Endothelial cell of umbilical vein (primary cell): ENCODE data around the gene IGFBP4. TPM values are rescaled to one million over a fixed set of nuclear protein-coding genes. Genes with fewer than 3 reads are reported as not detected.

ENCODE experiments used
- BruUV-seq: library from RNA; stranded (reverse); fragments of 400-500 nt; replicated peaks from 2 replicates; lab custom pipeline; 2021; lab: Mats Ljungman, UMichigan
- CTCF ChIA-PET: fragments of 300-600, 350-600 bp; sonication (Branson Sonifier 250); formaldehyde crosslinking; loops from one replicate; lab custom pipeline; 2021; ENCODE audit warnings: antibody characterized with exemption, inconsistent platforms; lab: Charles Lee
- POLR2A ChIA-PET: fragments of 300-600, 350-600 bp; sonication (Branson Sonifier 250); formaldehyde crosslinking; loops from one replicate; lab custom pipeline; 2021; ENCODE audit warnings: antibody characterized with exemption, inconsistent platforms; lab: Charles Lee
- DNase-seq: peaks from one replicate; pipeline ENCODE4 v3.0.0-alpha.2; 2011; ENCODE audit warnings: low read depth, low spot score
- FAIRE-seq: peaks from 2 replicates; lab custom pipeline; 2011; peaks lifted over from hg19 to GRCh38; lab: Jason Lieb, UNC
- H2AFZ ChIP-seq: 2 replicates; pipeline ENCODE4 v1.6.0; 2012; ENCODE audit warnings: low read depth, low read length, control low read depth, inconsistent platforms
- H3K27ac ChIP-seq: 2 replicates; pipeline ENCODE4 v1.5.1; 2011; ENCODE audit warnings: low read depth, mild to moderate bottlenecking, control low read depth, low read length, moderate library complexity; ENCODE audit not compliant: insufficient read depth
- H3K27me3 ChIP-seq, 2 experiments: 2 replicates each; pipeline versions ENCODE4 v1.6.0 to v1.6.1; 2011; ENCODE audit warnings: low read length in 2 of 2, mixed read lengths in 1 of 2; ENCODE audit not compliant: control insufficient read depth in 2 of 2, insufficient read depth in 2 of 2
- H3K36me3 ChIP-seq, 2 experiments: 2 replicates in 1 of 2; 3 replicates in 1 of 2; pipeline ENCODE4 v1.5.1; 2011; ENCODE audit warnings: low read length in 2 of 2, mild to moderate bottlenecking in 1 of 2, moderate library complexity in 1 of 2; ENCODE audit not compliant: control insufficient read depth in 2 of 2, insufficient read depth in 2 of 2; ENCODE audit errors: extremely low read depth in 1 of 2
- H3K4me1 ChIP-seq: 3 replicates; pipeline ENCODE4 v1.5.1; 2011; ENCODE audit warnings: mild to moderate bottlenecking, low read length; ENCODE audit not compliant: control insufficient read depth, insufficient read depth; ENCODE audit errors: extremely low read depth
- H3K4me2 ChIP-seq: 2 replicates; pipeline ENCODE4 v1.6.1; 2011; ENCODE audit warnings: low read length, control low read depth, mixed read lengths; ENCODE audit not compliant: insufficient read depth
- H3K4me3 ChIP-seq, 3 experiments: fragments of 200-600 bp in 1 of 3; sonication (generic), shearing (Covaris generic) in 1 of 3; replicated peaks in 1 of 3; 2 replicates each; pipeline ENCODE4 v1.5.1; 2011 to 2016; ENCODE audit warnings: control low read depth in 3 of 3, low read length in 3 of 3, mild to moderate bottlenecking in 2 of 3, inconsistent platforms in 1 of 3, low read depth in 1 of 3, moderate library complexity in 1 of 3; ENCODE audit not compliant: insufficient read depth in 1 of 3
- H3K79me2 ChIP-seq: 2 replicates; pipeline ENCODE4 v1.6.0; 2012; ENCODE audit warnings: low read length, inconsistent platforms; ENCODE audit not compliant: control insufficient read depth, insufficient read depth
- H3K9ac ChIP-seq: replicated peaks from 2 replicates; pipeline ENCODE3; 2011; ENCODE audit warnings: low read length, control low read depth; ENCODE audit not compliant: insufficient read depth; ENCODE audit errors: extremely low read depth
- H3K9me1 ChIP-seq: replicated peaks from 3 replicates; pipeline ENCODE4 v1.6.0; 2011; ENCODE audit warnings: mild to moderate bottlenecking, low read length; ENCODE audit not compliant: control insufficient read depth, insufficient read depth; ENCODE audit errors: extremely low read depth
- H3K9me3 ChIP-seq: replicated peaks from 2 replicates; pipeline ENCODE4 v1.5.1; 2012; ENCODE audit warnings: low read length, inconsistent platforms; ENCODE audit not compliant: control insufficient read depth, insufficient read depth
- H4K20me1 ChIP-seq: replicated peaks from 2 replicates; pipeline ENCODE3; 2011; ENCODE audit warnings: mild to moderate bottlenecking, low read length; ENCODE audit not compliant: control insufficient read depth, insufficient read depth; ENCODE audit errors: extremely low read depth
- CTCF ChIP-seq, 2 donors: IDR thresholded peaks; 1 replicate in 1 of 2; 2 replicates in 1 of 2; pipeline ENCODE4 v1.5.1; 2011; ENCODE audit warnings: low read length in 2 of 2, mild to moderate bottlenecking in 2 of 2, moderate library complexity in 2 of 2, control low read depth in 1 of 2, inconsistent platforms in 1 of 2, low read depth in 1 of 2; ENCODE audit not compliant: insufficient read depth in 1 of 2; ENCODE audit errors: extremely low read depth in 1 of 2
- EZH2 ChIP-seq: IDR thresholded peaks from 2 replicates; pipeline ENCODE4 v1.6.1; 2012; ENCODE audit warnings: borderline replicate concordance, low read depth, mild to moderate bottlenecking, moderate library complexity, low read length, inconsistent platforms; ENCODE audit not compliant: severe bottlenecking
- FOS ChIP-seq: IDR thresholded peaks from 2 replicates; pipeline ENCODE4 v1.6.1; 2011; ENCODE audit warnings: mild to moderate bottlenecking, low read length, moderate library complexity, borderline replicate concordance; ENCODE audit not compliant: insufficient read depth
- GATA2 ChIP-seq: IDR thresholded peaks from 2 replicates; pipeline ENCODE4 v1.7.0; 2011; ENCODE audit warnings: low read depth, mild to moderate bottlenecking, moderate library complexity, mixed read lengths, low read length; ENCODE audit not compliant: insufficient read length, insufficient read depth
- JUN ChIP-seq: IDR thresholded peaks from 2 replicates; pipeline ENCODE4 v1.6.1; 2011; ENCODE audit warnings: borderline replicate concordance, low read depth; ENCODE audit not compliant: insufficient read length, insufficient read depth
- MAX ChIP-seq: IDR thresholded peaks from 2 replicates; pipeline ENCODE4 v1.6.1; 2011; ENCODE audit not compliant: insufficient read depth, insufficient read length
- MYC ChIP-seq: IDR thresholded peaks from one replicate; pipeline ENCODE4 v1.6.1; 2011; ENCODE audit warnings: mild to moderate bottlenecking, low read depth, low read length
- POLR2A ChIP-seq: IDR thresholded peaks from 2 replicates; pipeline ENCODE4 v1.6.1; 2012; ENCODE audit warnings: low read depth, mild to moderate bottlenecking, control low read depth, low read length
- POLR2AphosphoS5 ChIP-seq: IDR thresholded peaks from 2 replicates; pipeline ENCODE4 v1.6.1; 2012; ENCODE audit warnings: low read depth, mild to moderate bottlenecking, control low read depth, low read length, moderate library complexity; ENCODE audit not compliant: insufficient read depth
- dilution Hi-C: fragments of 300-500 bp; cut with MboI; formaldehyde crosslinking; loops from one replicate; pipeline ENCODE4 v1.15.0; 2019; ENCODE audit warnings: low sequenced_read_pairs; ENCODE audit not compliant: extremely low pct_ligation_motif_present
- intact Hi-C: fragments of 100-400 bp; cut with micrococcal nuclease; formaldehyde crosslinking; loops from one replicate; pipeline ENCODE4 v1.10.0; 2022
- polyA plus RNA-seq, 4 experiments: library from polyadenylated mRNA; depleted of rRNA in 3 of 4; stranded (reverse) in 3 of 4; unstranded in 1 of 4; fragments of >200 nt; gene quantifications; 2 replicates each; pipeline versions ENCODE4 v1.2.1 to v1.2.3, GENCODE V29; 2011 to 2012; ENCODE audit warnings: missing spikeins in 1 of 4
- total RNA-seq: library from RNA; stranded (reverse); gene quantifications from 2 replicates; pipeline ENCODE4 v1.2.3, GENCODE V29; 2021

Gene IGFBP4
- total and polyA plus RNA-seq, 2 donors (not counting 3 experiments of a cell fraction or from before 2014, with no cell fraction given), result 377 to 618 TPM

GRCh38 chr17:40453881-40454612, 10.8 kb downstream of the IGFBP4 start:
- no peak overlapping the region for H3K27ac ChIP-seq
- H3K36me3 ChIP-seq, result peaks cover 29 to 64% of the 10 kb centered on the region in 2 experiments

More at GRCh38 chr17:40453881-40454612, 10.8 kb downstream of the IGFBP4 start:
- no peak for FAIRE-seq
- dilution Hi-C loops, result no loop called here
- BruUV-seq, result no TSS peak
- ChIA-PET POLR2A (interaction anchor here (0.5 kb wide), 1 partner anchor 22 kb away, joined by 3 read pairs; no protein-coding TSS in a partner anchor), CTCF (interaction anchor here (1.7 kb wide), 1 partner anchor 22 kb away, joined by 4 read pairs; no protein-coding TSS in a partner anchor)
- no peak overlapping the region for H3K4me2 ChIP-seq
- H3K9me1 ChIP-seq, result no peaks in the 10 kb centered on the region
- no peak overlapping the region for H3K4me3 ChIP-seq
- peaks cover 30% of the 10 kb centered on the region for H3K79me2 ChIP-seq
- TF ChIP-seq POLR2AphosphoS5 (no peak), JUN (no peak), EZH2 (no peak), CTCF (IDR thresholded peaks at IDR 0.05; ENCODE audit: extremely low read depth in 1 of 2, insufficient read depth in 1 of 2, low read depth in 1 of 2, low read length in 2 of 2) (no peak), POLR2A (no peak), FOS (no peak), GATA2 (no peak), MYC (no peak), MAX (no peak)
- no peaks in the 10 kb centered on the region for H3K27me3 ChIP-seq
- H3K9me3 ChIP-seq, result no peaks in the 10 kb centered on the region
- no peak overlapping the region for H2AFZ ChIP-seq
- peaks cover 3% of the 10 kb centered on the region for H4K20me1 ChIP-seq
- DNase-seq, result no peak
- no peak overlapping the region for H3K9ac ChIP-seq
- peaks cover 16% of the 10 kb centered on the region for H3K4me1 ChIP-seq
- intact Hi-C loops, result no loop called here
